Activated CD4-positive, alpha-beta memory T cell treated with anti-CD3 and anti-CD28 coated beads, Interleukin-2, amount 10 ng/mL, durations not matched to agents 7 days and 5 days (primary cell): ENCODE data around the gene SLC5A6. TPM values are rescaled to one million over a fixed set of nuclear protein-coding genes. Genes with fewer than 3 reads are reported as not detected.
"Not testable (repeated sequence)": the region's sequence is repeated elsewhere in the genome, so short reads cannot be mapped to it uniquely, and the experiment has no call there.

Source experiments
- CTCF ChIA-PET: fragments of 350-600 bp; sonication (Branson Sonifier 250); formaldehyde crosslinking; loops from one replicate; lab custom pipeline; 2021; ENCODE audit warnings: antibody characterized with exemption, inconsistent platforms; lab: Charles Lee
- POLR2A ChIA-PET: fragments of 350-600 bp; sonication (Branson Sonifier 250); formaldehyde crosslinking; loops from one replicate; lab custom pipeline; 2021; ENCODE audit warnings: antibody characterized with exemption; lab: Charles Lee
- DNase-seq: peaks from one replicate; pipeline ENCODE4 v3.0.0-alpha.2; 2020
- H3K27ac Mint-ChIP-seq: one replicate; pipeline ENCODE4 v1.8.0; 2021; ENCODE audit warnings: mild to moderate bottlenecking, mixed read lengths
- H3K27me3 Mint-ChIP-seq: one replicate; pipeline ENCODE4 v1.8.0; 2021; ENCODE audit warnings: mixed read lengths
- H3K36me3 Mint-ChIP-seq: one replicate; pipeline ENCODE4 v1.8.0; 2021; ENCODE audit warnings: low read depth, mixed read lengths
- H3K4me1 Mint-ChIP-seq: one replicate; pipeline ENCODE4 v1.8.0; 2021; ENCODE audit warnings: mixed read lengths
- H3K4me3 Mint-ChIP-seq: one replicate; pipeline ENCODE4 v1.8.0; 2021; ENCODE audit warnings: mild to moderate bottlenecking, mixed read lengths
- H3K9me3 Mint-ChIP-seq: one replicate; pipeline ENCODE4 v1.8.0; 2021; ENCODE audit warnings: mixed read lengths
- total RNA-seq, 2 experiments: library from RNA; stranded (reverse); gene quantifications; one replicate each; pipeline ENCODE4 v1.2.3, GENCODE V29; 2021

SLC5A6 gene
- total RNA-seq, 2 experiments from 2014 or later = 20.8 to 23.6 TPM

DNA sequence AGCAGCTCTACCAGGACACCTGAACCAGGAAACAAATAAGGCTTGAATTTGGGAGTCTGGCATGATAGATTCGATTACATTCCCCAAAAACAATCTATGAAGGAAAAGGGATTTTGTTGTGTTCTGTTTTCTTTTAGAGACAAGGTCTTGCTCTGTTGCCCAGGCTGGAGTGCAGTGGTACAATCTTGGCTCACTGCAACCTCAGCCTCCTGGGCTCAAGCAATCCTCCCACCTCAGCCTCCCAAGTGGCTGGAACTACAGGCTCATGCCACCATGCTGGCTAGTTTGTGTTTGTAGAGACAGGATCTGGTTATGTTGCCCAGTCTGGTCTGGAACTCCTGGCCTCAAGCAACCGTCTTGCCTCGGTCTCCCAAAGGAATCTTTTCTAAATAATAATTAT is 14.0 kb downstream of the SLC5A6 start:
- CTCF ChIA-PET = not testable (repeated sequence)

DNA sequence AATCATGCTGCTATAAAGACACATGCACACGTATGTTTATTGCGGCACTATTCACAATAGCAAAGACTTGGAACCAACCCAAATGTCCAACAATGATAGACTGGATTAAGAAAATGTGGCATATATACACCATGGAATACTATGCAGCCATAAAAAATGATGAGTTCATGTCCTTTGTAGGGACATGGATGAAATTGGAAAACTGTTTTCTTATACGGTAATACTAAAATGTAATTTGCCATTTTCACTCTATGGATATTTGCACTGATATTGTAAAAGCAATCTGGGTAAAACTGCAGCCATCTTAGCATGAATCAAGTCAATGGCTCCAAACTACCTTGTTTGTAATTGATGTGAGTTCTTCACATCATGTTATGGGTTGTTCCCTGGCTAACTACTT is 16.3 kb downstream of the SLC5A6 start:
- H3K27ac Mint-ChIP-seq, CTCF ChIA-PET, H3K9me3 Mint-ChIP-seq, POLR2A ChIA-PET, H3K4me3 Mint-ChIP-seq, H3K27me3 Mint-ChIP-seq, DNase-seq, H3K4me1 Mint-ChIP-seq, H3K36me3 Mint-ChIP-seq: not testable (repeated sequence)

More for the DNA sequence above, 14.0 kb downstream of the SLC5A6 start:
- H3K27ac Mint-ChIP-seq, H3K27me3 Mint-ChIP-seq, H3K4me1 Mint-ChIP-seq, POLR2A ChIA-PET, DNase-seq, H3K4me3 Mint-ChIP-seq, H3K9me3 Mint-ChIP-seq, H3K36me3 Mint-ChIP-seq: not testable (repeated sequence)

DNA sequence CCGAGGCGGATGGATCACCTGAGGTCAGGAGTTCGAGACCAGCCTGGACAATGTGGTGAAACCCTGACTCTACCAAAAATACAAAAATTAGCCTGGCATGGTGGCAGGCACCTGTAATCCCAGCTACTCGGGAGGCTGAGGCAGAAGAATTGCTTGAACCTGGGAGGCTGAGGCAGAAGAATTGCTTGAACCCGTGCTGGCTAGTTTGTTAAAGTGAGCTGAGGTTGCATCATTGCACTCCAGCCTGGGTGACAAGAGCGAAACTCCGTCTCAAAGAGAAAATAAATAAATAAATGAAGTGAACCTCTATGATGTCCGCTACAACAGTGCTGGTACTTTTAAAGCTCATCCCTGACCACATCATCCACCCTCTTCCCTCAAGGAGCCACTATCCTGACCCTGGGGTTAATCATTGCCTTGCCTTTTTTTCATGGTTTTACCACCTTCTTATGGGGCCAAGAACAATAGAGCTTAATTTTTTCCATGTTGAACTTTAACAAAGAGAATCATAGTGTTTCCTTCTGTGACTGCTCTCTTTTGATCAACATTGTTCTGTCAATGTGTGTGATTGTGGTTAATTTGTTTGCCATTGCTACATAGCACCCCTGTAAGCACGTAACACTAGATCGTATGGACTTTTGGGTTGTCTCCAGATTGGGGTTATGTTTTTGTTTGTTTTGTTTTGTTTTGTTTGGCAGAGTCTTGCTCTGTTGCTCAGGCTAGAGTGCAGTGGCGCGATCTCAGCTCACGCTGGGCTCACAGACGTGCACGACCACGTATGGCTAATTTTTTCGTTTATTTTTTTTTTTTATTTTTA is 17.3 kb downstream of the SLC5A6 start:
- Mint-ChIP-seq H3K27ac (no peak overlapping the region), H3K27me3 (peaks cover 5% of the 10 kb centered on the region), H3K4me3 (no peak overlapping the region), H3K9me3 (no peaks in the 10 kb centered on the region), H3K4me1 (no peaks in the 10 kb centered on the region), H3K36me3 (no peaks in the 10 kb centered on the region)
- DNase-seq = no peak
- CTCF ChIA-PET = no interaction called here
- POLR2A ChIA-PET = no interaction called here

DNA sequence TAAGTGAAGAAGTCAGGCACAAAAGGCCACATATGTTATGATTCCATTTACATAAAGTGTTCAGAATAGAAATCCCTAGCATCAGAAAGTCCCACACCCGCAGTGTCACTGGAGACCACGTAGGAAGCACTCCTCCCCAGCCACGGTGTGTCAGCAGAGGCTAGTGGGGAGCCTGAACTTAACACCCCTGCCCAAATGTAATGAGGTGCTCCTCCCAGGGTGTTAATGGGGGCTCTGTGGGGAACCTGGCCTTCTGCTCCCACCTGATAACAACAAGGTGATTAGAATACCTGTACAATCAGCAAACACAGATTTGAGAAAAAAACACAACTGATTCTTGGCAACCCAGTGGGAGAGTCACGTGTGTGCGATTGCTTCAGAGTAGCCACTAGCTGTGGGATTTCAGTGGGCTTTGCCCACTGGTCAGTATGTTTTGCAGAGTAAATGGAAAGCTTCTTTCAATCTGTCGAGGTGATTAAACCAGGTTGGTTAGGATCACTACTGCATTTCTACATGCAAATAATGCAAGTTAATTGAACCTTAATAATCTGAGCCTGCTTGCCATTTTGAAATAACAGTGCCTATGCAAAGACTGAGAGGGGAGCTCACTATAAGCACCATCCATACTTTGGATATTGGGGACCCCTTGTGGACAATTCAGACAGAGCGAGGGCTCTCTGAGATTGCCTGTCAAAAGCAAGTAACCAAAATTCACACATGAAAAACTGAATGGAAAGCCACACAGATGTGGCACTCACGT is 20.8 kb downstream of the SLC5A6 start:
- Mint-ChIP-seq H3K27me3 (peaks cover 12% of the 10 kb centered on the region), H3K9me3 (no peaks in the 10 kb centered on the region), H3K4me1 (no peaks in the 10 kb centered on the region), H3K36me3 (no peaks in the 10 kb centered on the region), H3K27ac (no peak overlapping the region), H3K4me3 (no peak overlapping the region)
- ChIA-PET CTCF (interaction anchor here (0.6 to 1.6 kb wide), 15 partner anchors 8 to 1654 kb away, joined by 3 to 12 read pairs (median 3); partner anchors contain the start of genes ABHD1 and KHK), POLR2A (no interaction called here)
- peak; percentile 45 for DNase-seq

DNA sequence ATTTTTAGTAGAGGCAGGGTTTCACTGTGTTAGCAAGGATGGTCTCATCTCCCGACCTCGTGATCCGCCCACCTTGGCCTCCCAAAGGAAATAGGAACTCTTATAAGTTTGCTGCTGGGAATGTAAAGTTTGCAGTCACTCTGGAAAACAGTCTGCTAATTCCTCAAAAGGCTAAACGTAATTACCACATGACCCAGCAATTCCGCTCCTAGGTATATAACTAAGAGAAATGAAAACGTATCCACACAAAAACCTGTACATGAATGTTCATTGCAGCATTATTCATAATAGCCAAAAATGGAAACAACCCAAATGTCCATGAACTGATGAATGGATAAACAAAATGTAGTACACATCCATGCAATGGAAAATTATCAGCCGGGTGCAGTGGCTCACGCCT is 22.1 kb downstream of the SLC5A6 start:
- POLR2A ChIA-PET = no interaction called here

DNA sequence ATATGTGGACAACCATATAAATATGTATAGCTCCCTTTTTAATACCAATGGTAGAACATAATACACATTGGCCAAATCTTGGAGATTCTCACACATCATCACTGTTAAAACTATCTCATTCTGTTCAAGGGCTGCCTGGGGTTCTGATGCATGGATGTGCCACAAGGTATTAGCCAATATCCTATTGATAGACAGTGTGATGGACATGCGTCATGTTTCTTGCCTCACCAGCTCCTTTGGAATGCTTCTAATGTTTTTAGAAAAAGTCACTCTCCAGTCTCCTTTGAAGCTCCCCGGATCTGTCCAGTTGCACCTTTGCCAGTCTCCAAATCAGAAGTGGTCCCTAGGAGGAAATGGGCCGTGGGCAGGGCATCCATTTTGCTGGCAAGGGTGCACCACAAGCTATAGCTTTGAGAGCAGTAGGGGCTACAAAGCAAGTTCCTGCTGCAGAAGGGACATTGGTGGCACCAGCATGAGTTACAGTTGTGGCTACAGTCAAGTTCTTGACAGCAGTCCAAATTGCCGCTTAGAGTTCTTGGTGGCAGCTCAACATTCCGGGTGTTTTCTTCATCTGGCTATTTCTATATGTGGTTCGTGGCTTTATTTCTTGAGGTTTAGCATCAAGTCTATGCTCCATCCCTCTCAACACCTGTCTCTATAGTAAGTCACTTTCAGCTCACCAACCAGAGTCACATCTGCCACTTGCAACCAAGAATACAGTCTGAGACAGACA is 25.3 kb downstream of the SLC5A6 start:
- Mint-ChIP-seq H3K4me1 (no peaks in the 10 kb centered on the region), H3K4me3 (no peak overlapping the region), H3K27ac (no peak overlapping the region), H3K9me3 (no peaks in the 10 kb centered on the region), H3K27me3 (peaks cover 25% of the 10 kb centered on the region), H3K36me3 (no peaks in the 10 kb centered on the region)
- DNase-seq = no peak
- ChIA-PET CTCF (interaction anchor here (0.6 to 1.6 kb wide), 5 partner anchors 16 to 225 kb away, joined by 3 to 5 read pairs (median 3); no protein-coding TSS in a partner anchor), POLR2A (interaction anchor here (1.3 kb wide), 1 partner anchor 25 kb away, joined by 3 read pairs; the partner anchor contains the start of gene ATRAID)

More for the DNA sequence above, 22.1 kb downstream of the SLC5A6 start:
- H3K4me1 Mint-ChIP-seq = no peaks in the 10 kb centered on the region
- H3K36me3 Mint-ChIP-seq = no peaks in the 10 kb centered on the region
- peaks cover 14% of the 10 kb centered on the region for H3K27me3 Mint-ChIP-seq
- no peak overlapping the region for H3K4me3 Mint-ChIP-seq
- no peaks in the 10 kb centered on the region for H3K9me3 Mint-ChIP-seq
- CTCF ChIA-PET = no interaction called here
- DNase-seq = no peak
- H3K27ac Mint-ChIP-seq = no peak overlapping the region

DNA sequence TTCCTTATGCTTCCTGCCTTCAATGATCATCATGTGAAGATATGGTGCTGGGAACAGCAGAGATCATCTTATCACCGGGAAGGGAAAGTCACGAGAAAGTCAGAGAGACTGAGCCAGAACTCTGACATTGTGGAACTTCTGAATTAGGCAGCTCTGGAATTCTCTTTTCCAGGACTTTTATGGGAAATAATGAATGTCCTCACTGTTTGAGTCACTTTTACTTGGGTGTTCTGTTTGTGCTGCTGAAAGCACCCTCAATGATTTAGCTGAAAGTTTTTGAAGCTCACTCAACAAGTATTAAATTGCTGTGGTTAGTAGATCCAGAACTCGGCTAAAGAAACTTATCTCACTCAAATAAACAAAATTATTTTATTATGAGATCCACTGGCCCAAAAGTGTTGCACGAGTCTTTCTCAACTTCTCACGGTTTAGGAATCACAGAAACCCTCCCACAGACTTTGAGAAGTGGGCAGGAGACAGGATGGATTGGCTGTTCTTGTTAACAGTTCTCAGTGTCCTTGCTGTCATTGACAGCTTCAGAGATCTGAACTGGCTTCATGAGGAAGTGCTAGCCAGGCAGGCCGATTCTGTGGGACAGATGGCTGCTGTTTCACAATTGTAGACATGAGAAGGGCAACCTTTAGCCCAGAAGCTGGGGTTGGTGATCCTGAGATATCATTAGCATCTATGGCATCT is 26.6 kb downstream of the SLC5A6 start:
- Mint-ChIP-seq H3K4me1 (no peaks in the 10 kb centered on the region), H3K27ac (no peak overlapping the region), H3K4me3 (no peak overlapping the region), H3K9me3 (no peaks in the 10 kb centered on the region), H3K27me3 (peaks cover 31% of the 10 kb centered on the region), H3K36me3 (no peaks in the 10 kb centered on the region)
- CTCF ChIA-PET = interaction anchor here (1.1 to 1.2 kb wide), 2 partner anchors 14 to 16 kb away, joined by 3 to 5 read pairs; no protein-coding TSS in a partner anchor
- no peak for DNase-seq
- POLR2A ChIA-PET = interaction anchor here (1.3 to 1.4 kb wide), 2 partner anchors 26 to 36 kb away, joined by 3 to 4 read pairs; partner anchors contain the start of gene ATRAID

DNA sequence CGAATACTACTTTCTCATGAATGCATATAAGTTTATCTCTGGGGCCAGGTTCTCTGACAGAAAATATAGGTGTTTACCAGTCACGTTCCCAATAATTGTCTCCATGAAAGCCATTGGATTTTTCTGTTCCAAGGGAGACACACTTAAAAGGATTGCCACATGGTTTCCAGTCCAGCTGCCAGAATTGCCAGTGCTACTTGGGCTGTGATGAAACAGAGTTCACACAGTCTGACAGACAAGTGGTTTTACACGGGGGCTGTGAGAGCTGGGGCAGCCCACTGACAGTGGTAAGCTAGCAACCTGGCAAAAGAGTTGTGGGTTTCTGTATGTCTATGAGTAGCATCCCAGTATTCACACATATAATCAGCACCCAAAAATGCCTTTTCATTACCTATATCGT is 28.0 kb downstream of the SLC5A6 start:
- CTCF ChIA-PET = interaction anchor here (0.9 kb wide), 1 partner anchor 196 kb away, joined by 3 read pairs; no protein-coding TSS in a partner anchor
- Mint-ChIP-seq H3K4me1 (no peaks in the 10 kb centered on the region), H3K9me3 (no peaks in the 10 kb centered on the region), H3K36me3 (no peaks in the 10 kb centered on the region), H3K27ac (no peak overlapping the region), H3K27me3 (peaks cover 38% of the 10 kb centered on the region), H3K4me3 (no peak overlapping the region)
- DNase-seq = no peak
- POLR2A ChIA-PET = interaction anchor here (0.9 to 1.4 kb wide), 2 partner anchors 28 to 34 kb away, joined by 3 to 4 read pairs; partner anchors contain the start of genes ATRAID and SLC5A6

DNA sequence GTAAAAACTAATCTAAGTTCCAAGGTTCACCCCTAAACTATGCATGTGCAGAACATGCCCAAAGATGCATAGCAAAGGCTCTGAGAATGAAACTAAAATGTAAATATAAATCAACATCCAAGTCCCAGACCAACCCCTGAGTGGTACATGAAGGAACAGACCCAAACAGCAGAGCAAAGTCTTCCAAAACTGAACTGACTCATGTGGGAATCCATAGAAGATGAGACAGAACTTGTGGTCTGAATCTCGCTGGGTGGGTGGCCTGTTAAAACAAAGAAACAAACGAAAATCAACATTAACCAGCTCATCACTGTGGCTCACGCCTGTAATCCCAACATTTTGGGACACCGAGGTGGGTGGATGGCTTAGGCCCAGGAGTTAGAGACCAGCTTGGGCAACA is 29.7 kb downstream of the SLC5A6 start:
- peaks cover 45% of the 10 kb centered on the region for H3K27me3 Mint-ChIP-seq
- H3K9me3 Mint-ChIP-seq = no peaks in the 10 kb centered on the region
- H3K27ac Mint-ChIP-seq = no peak overlapping the region
- no peak for DNase-seq
- ChIA-PET POLR2A (no interaction called here), CTCF (interaction anchor here (1.4 kb wide), 1 partner anchor 9 kb away, joined by 3 read pairs; no protein-coding TSS in a partner anchor)
- H3K4me3 Mint-ChIP-seq = no peak overlapping the region
- no peaks in the 10 kb centered on the region for H3K36me3 Mint-ChIP-seq
- H3K4me1 Mint-ChIP-seq = no peaks in the 10 kb centered on the region

DNA sequence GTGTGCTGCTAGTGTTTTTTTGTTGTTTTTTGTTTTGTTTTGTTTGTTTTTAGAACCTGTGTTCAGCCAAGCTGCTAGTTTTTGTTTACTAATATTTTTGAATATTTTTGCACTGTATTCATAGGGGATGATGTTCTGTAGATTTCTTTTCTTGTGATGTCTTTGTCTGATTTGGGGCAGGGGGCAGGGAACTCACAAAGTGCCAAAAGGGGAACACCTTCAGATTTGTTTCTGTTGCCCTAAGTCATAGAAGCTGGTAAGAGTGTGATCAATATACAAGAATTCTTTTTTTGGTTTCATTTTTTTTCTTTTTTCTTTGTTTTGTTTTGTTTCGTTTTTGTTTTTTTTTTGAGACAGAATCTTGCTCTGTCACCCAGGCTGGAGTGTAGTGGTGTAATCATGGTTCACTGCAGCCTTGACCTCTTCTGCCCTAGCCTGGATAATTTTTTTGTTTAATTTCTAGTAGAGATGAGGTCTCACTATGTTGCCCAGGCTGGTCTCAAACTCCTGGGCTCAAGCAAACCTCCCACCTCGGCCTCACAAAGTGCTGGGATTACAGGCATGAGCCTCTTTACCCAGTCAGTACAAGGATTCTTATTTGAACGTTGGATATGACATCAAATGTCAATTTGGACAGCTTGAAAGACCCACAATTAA is 32.6 kb downstream of the SLC5A6 start:
- H3K9me3 Mint-ChIP-seq = no peaks in the 10 kb centered on the region
- ChIA-PET CTCF (interaction anchor here (1.1 to 1.4 kb wide), 2 partner anchors 10 to 46 kb away, joined by 3 to 4 read pairs; partner anchors contain the start of gene PREB), POLR2A (no interaction called here)
- H3K36me3 Mint-ChIP-seq = no peaks in the 10 kb centered on the region
- DNase-seq = no peak
- no peak overlapping the region for H3K27ac Mint-ChIP-seq
- H3K4me1 Mint-ChIP-seq = no peaks in the 10 kb centered on the region
- peaks cover 39% of the 10 kb centered on the region for H3K27me3 Mint-ChIP-seq
- no peak overlapping the region for H3K4me3 Mint-ChIP-seq

DNA sequence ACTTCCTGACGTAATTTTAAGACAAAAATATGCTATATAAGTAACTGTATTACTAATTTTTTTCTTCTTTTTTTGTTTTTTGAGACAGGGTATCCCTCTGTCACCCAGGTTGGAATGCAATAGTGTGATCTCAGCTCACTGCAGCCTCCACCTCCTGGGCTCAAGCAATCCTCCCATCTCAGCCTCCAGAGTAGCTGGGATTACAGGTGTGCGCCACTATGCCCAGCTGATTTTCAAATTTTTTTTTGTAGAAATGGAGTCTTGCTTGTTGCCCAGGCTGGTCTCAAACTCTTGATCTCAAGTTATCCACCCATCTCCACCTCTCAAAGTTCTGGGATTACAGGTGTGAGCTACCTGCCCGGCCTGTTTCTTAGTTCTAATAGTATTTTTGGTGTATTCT is 33.6 kb downstream of the SLC5A6 start:
- ChIA-PET POLR2A (interaction anchor here (0.9 kb wide), 1 partner anchor 101 kb away, joined by 3 read pairs; no protein-coding TSS in a partner anchor), CTCF (interaction anchor here (0.8 to 1.4 kb wide), 3 partner anchors 9 to 45 kb away, joined by 3 to 4 read pairs (median 3); partner anchors contain the start of gene PREB)
- H3K4me3 Mint-ChIP-seq = no peak overlapping the region
- H3K27me3 Mint-ChIP-seq = peaks cover 36% of the 10 kb centered on the region
- H3K9me3 Mint-ChIP-seq = no peaks in the 10 kb centered on the region
- no peaks in the 10 kb centered on the region for H3K4me1 Mint-ChIP-seq
- H3K27ac Mint-ChIP-seq = no peak overlapping the region
- no peaks in the 10 kb centered on the region for H3K36me3 Mint-ChIP-seq
- no peak for DNase-seq
